GM23338 (cell line): ENCODE data around the gene MAZ. TPM values are rescaled to one million over a fixed set of nuclear protein-coding genes. Genes with fewer than 3 reads are reported as not detected.
"Not testable (repeated sequence)": the region's sequence is repeated elsewhere in the genome, so short reads cannot be mapped to it uniquely, and the experiment has no call there.

Experiments used
- ATAC-seq: fragments of 200-7000 bp; cut with Tn5 transposase; 3 replicates; pipeline ENCODE4 v1.9.1; 2020
- DNase-seq: peaks from one replicate; pipeline ENCODE4 v3.0.0-alpha.2; 2015; ENCODE audit warnings: low spot score
- H2AFZ ChIP-seq: fragments of 200-600 bp; sonication (generic); 2 replicates; pipeline ENCODE4 v1.8.0; 2016; ENCODE audit warnings: antibody characterized with exemption, mild to moderate bottlenecking, moderate library complexity
- H3F3A ChIP-seq: fragments of 200-600 bp; sonication (generic); replicated peaks from 2 replicates; pipeline ENCODE4 v1.8.0; 2017; ENCODE audit warnings: antibody characterized with exemption, mixed run types, low read depth
- H3K27ac ChIP-seq: fragments of 200-600 bp; sonication (generic); 2 replicates; pipeline ENCODE4 v1.6.1; 2016; ENCODE audit warnings: low read depth
- H3K27me3 ChIP-seq: fragments of 200-600 bp; sonication (generic); 2 replicates; pipeline ENCODE4 v1.8.0; 2016; ENCODE audit warnings: mild to moderate bottlenecking, mixed run types, moderate library complexity; ENCODE audit not compliant: insufficient read depth
- H3K36me3 ChIP-seq: fragments of 200-600 bp; sonication (generic); 2 replicates; pipeline ENCODE4 v1.8.0; 2016; ENCODE audit warnings: mild to moderate bottlenecking; ENCODE audit not compliant: insufficient read depth
- H3K4me1 ChIP-seq: fragments of 200-600 bp; sonication (generic); 2 replicates; pipeline ENCODE4 v1.8.0; 2016; ENCODE audit warnings: mild to moderate bottlenecking, moderate library complexity; ENCODE audit not compliant: insufficient read depth
- H3K4me2 ChIP-seq: fragments of 200-600 bp; sonication (generic); 2 replicates; pipeline ENCODE4 v1.7.1; 2017; ENCODE audit warnings: mixed run types
- H3K4me3 ChIP-seq: fragments of 200-600 bp; sonication (generic); 2 replicates; pipeline ENCODE4 v1.6.1; 2016; ENCODE audit warnings: mixed run types
- H3K79me2 ChIP-seq: fragments of 200-600 bp; sonication (generic); replicated peaks from 2 replicates; pipeline ENCODE4 v1.8.0; 2017; ENCODE audit warnings: mild to moderate bottlenecking; ENCODE audit not compliant: insufficient read depth
- H3K9me2 ChIP-seq: fragments of 200-600 bp; sonication (generic); 2 replicates; pipeline ENCODE4 v1.8.0; 2017; ENCODE audit not compliant: insufficient read depth
- H4K20me1 ChIP-seq: fragments of 200-600 bp; sonication (generic); replicated peaks from 2 replicates; pipeline ENCODE4 v1.8.0; 2017; ENCODE audit warnings: mild to moderate bottlenecking; ENCODE audit not compliant: insufficient read depth
- H3K27ac Mint-ChIP-seq: 2 replicates; pipeline ENCODE4 v1.8.0; 2020; ENCODE audit warnings: inconsistent platforms, mild to moderate bottlenecking, moderate library complexity, mixed read lengths
- H3K27me3 Mint-ChIP-seq: 3 replicates; pipeline ENCODE4 v1.8.0; 2022; ENCODE audit warnings: low read depth, mild to moderate bottlenecking, moderate library complexity, mixed read lengths, inconsistent platforms; ENCODE audit not compliant: insufficient read depth, poor library complexity
- H3K36me3 Mint-ChIP-seq: 3 replicates; pipeline ENCODE4 v1.8.0; 2021; ENCODE audit warnings: low read depth, mild to moderate bottlenecking, inconsistent platforms, moderate library complexity, mixed read lengths
- H3K4me1 Mint-ChIP-seq: 3 replicates; pipeline ENCODE4 v1.8.0; 2020; ENCODE audit warnings: mild to moderate bottlenecking, inconsistent platforms, mixed read lengths
- H3K4me3 Mint-ChIP-seq: 3 replicates; pipeline ENCODE4 v1.8.0; 2021; ENCODE audit warnings: moderate library complexity, mild to moderate bottlenecking, inconsistent platforms, mixed read lengths
- H3K9me3 Mint-ChIP-seq: 3 replicates; pipeline ENCODE4 v1.8.0; 2020; ENCODE audit warnings: moderate library complexity, mild to moderate bottlenecking, inconsistent platforms, mixed read lengths
- CREB1 ChIP-seq: fragments of 250-450 bp; sonication (Bioruptor Pico); IDR thresholded peaks from 2 replicates; pipeline ENCODE4 v1.5.0; 2020; ENCODE audit warnings: low read depth, mild to moderate bottlenecking, moderate library complexity
- CTCF ChIP-seq, 2 experiments: fragments of 200-600 bp in 1 of 2; sonication (generic) in 1 of 2; conservative IDR thresholded peaks; 2 replicates each; pipeline versions ENCODE4 v1.5.1 to v1.6.1; 2016 to 2017; ENCODE audit warnings: antibody characterized with exemption in 2 of 2, low read depth in 2 of 2, mild to moderate bottlenecking in 2 of 2, moderate library complexity in 1 of 2
- EZH2phosphoT487 ChIP-seq: fragments of 200-600 bp; sonication (generic); IDR thresholded peaks from one replicate; pipeline ENCODE4 v1.8.1; 2018; ENCODE audit warnings: antibody characterized with exemption; ENCODE audit not compliant: unreplicated experiment
- JUNB ChIP-seq: IDR thresholded peaks from one replicate; pipeline ENCODE4 v1.6.1; 2016; ENCODE audit warnings: antibody characterized with exemption; ENCODE audit not compliant: unreplicated experiment
- NANOG ChIP-seq: IDR thresholded peaks from 2 replicates; pipeline ENCODE4 v1.6.1; 2016; ENCODE audit warnings: antibody characterized with exemption, borderline replicate concordance
- STAT1 ChIP-seq: IDR thresholded peaks from one replicate; pipeline ENCODE4 v1.6.1; 2016; ENCODE audit warnings: antibody characterized with exemption; ENCODE audit not compliant: unreplicated experiment
- ZNF114 ChIP-seq: fragments of 250-450 bp; sonication (Bioruptor Pico); IDR thresholded peaks from 2 replicates; pipeline ENCODE4 v1.5.0; 2020; ENCODE audit warnings: mild to moderate bottlenecking, moderate library complexity
- polyA plus RNA-seq: library from polyadenylated mRNA; unstranded; fragments of >200 nt; fragmentation: Nextera tagmentation; extraction: Ambion mirVana; gene quantifications from 2 replicates; pipeline ENCODE4 v1.2.1, GENCODE V29; 2016
- total RNA-seq: library from RNA; depleted of rRNA; stranded (reverse); fragments of >200 nt; shearing (Covaris generic); gene quantifications from 2 replicates; pipeline ENCODE4 v1.2.3, GENCODE V29; 2014
- TF ChIP-seq, protein P1 (sequence below): IDR thresholded peaks from 2 replicates; pipeline ENCODE4 v1.6.1; 2016; ENCODE audit warnings: antibody characterized with exemption

MAZ gene
- total and polyA plus RNA-seq, 2 experiments from 2014 or later: 155 to 270 TPM

DNA sequence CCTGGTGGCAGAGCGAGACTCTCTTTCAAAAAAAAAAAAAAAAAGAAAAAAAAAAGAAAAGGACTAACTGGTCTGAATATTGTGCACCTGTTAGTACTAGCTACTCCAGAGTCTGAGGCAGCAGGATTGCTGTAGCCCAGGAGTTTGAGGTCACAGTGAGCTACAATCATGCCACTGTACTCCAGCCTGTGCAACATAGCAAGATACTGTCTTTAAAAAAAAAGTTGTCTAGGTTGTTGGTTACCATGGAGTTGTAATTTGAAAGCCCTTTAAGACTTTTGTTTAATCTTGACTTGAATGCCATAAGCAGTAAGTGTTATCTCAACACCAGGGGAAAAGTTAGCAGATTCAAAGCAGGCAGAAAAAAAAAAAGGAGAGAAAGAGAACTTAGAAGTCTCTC, 49.7 kb upstream of the MAZ start:
- H3K27me3 ChIP-seq: no peaks in the 10 kb centered on the region
- H3K9me2 ChIP-seq: no peaks in the 10 kb centered on the region
- no peak overlapping the region for H3K4me2 ChIP-seq
- H3K4me1 Mint-ChIP-seq: peaks cover 10% of the 10 kb centered on the region
- DNase-seq (no peak), ATAC-seq (no peak)
- no peak overlapping the region for H2AFZ ChIP-seq
- no peak overlapping the region for H3K27ac ChIP-seq
- TF ChIP-seq, protein P1, sequence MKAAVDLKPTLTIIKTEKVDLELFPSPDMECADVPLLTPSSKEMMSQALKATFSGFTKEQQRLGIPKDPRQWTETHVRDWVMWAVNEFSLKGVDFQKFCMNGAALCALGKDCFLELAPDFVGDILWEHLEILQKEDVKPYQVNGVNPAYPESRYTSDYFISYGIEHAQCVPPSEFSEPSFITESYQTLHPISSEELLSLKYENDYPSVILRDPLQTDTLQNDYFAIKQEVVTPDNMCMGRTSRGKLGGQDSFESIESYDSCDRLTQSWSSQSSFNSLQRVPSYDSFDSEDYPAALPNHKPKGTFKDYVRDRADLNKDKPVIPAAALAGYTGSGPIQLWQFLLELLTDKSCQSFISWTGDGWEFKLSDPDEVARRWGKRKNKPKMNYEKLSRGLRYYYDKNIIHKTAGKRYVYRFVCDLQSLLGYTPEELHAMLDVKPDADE: no peak
- no peak for TF ChIP-seq ZNF114 (CRISPR knock-in tag)
- TF ChIP-seq NANOG: no peak
- no peak for TF ChIP-seq CTCF (conservative IDR thresholded peaks at IDR 0.05; ENCODE audit: low read depth in 2 of 2)
- no peak for TF ChIP-seq STAT1
- no peak for TF ChIP-seq EZH2phosphoT487
- TF ChIP-seq CREB1 (CRISPR knock-in tag): no peak
- no peak for TF ChIP-seq JUNB
- no peak overlapping the region for H3K27ac Mint-ChIP-seq
- peaks cover 6% of the 10 kb centered on the region for H3K27me3 Mint-ChIP-seq
- H3K79me2 ChIP-seq: no peaks in the 10 kb centered on the region
- no peaks in the 10 kb centered on the region for H3K36me3 ChIP-seq
- H3K9me3 Mint-ChIP-seq: no peaks in the 10 kb centered on the region
- no peaks in the 10 kb centered on the region for H3K36me3 Mint-ChIP-seq
- H3F3A ChIP-seq: no peaks in the 10 kb centered on the region
- no peak overlapping the region for H3K4me3 Mint-ChIP-seq
- no peaks in the 10 kb centered on the region for H3K4me1 ChIP-seq
- no peaks in the 10 kb centered on the region; the same call in 1 of the 2 replicates for H4K20me1 ChIP-seq
- no peak overlapping the region for H3K4me3 ChIP-seq

DNA sequence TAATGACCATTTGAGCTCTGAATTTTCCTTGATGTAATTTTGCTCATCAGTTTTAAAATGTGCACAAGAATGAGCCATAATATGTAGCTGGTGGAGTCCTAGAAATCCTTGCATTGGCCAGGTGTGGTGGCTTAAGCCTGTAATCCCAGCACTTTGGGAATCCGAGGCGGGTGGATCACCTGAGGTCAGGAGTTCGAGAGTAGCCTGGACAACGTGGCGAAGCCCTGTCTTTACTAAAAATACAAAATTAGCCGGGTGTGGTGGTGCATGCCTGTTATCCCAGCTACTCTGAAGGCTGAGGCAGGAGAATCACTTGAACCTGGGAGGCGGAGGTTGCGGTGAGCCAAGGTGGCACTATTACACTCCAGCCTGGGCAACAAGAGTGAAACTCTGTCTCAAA, 49.2 kb upstream of the MAZ start:
- not testable (repeated sequence) for H3K36me3 ChIP-seq, H3K27me3 ChIP-seq, H3F3A ChIP-seq, H3K4me1 Mint-ChIP-seq, DNase-seq, H3K79me2 ChIP-seq, H3K36me3 Mint-ChIP-seq, H3K4me3 ChIP-seq, H3K9me3 Mint-ChIP-seq, H3K27ac ChIP-seq, H3K4me3 Mint-ChIP-seq, ATAC-seq, H3K27me3 Mint-ChIP-seq, H3K27ac Mint-ChIP-seq, H3K9me2 ChIP-seq, H3K4me2 ChIP-seq, H4K20me1 ChIP-seq, H2AFZ ChIP-seq, H3K4me1 ChIP-seq

- no peak overlapping the region for H3K27ac ChIP-seq
- H3K36me3 ChIP-seq: no peaks in the 10 kb centered on the region
- H3F3A ChIP-seq: no peaks in the 10 kb centered on the region
- Mint-ChIP-seq H3K36me3 (no peaks in the 10 kb centered on the region), H3K4me3 (no peak overlapping the region), H3K9me3 (no peaks in the 10 kb centered on the region), H3K4me1 (peaks cover 10% of the 10 kb centered on the region), H3K27ac (no peak overlapping the region), H3K27me3 (peaks cover 6% of the 10 kb centered on the region)
- H4K20me1 ChIP-seq: no peaks in the 10 kb centered on the region; the same call in 1 of the 2 replicates
- no peaks in the 10 kb centered on the region for H3K27me3 ChIP-seq
- H3K4me3 ChIP-seq: no peak overlapping the region
- no peaks in the 10 kb centered on the region for H3K79me2 ChIP-seq
- H3K9me2 ChIP-seq: no peaks in the 10 kb centered on the region
- no peak for DNase-seq
- no peak overlapping the region for H3K4me2 ChIP-seq
- no peak for TF ChIP-seq EZH2phosphoT487
- TF ChIP-seq CTCF (conservative IDR thresholded peaks at IDR 0.05; ENCODE audit: low read depth in 2 of 2): 0 out of 4 replicates have a peak, but pooled peaks of 1 of the 2 experiments have one; percentile 14
- H2AFZ ChIP-seq: no peak overlapping the region
- no peaks in the 10 kb centered on the region for H3K4me1 ChIP-seq
- peak; percentile 57 for ATAC-seq
Observed at GRCh38 chr16:29757950-29758466, 48.3 kb upstream of the MAZ start.
